Measurements from ENCODE around the gene KEL.

GRCh38 chr7:142992427-142992826 is 30.3 kb upstream of the KEL start:
- TF ChIP-seq SP1 (IDR thresholded peaks at IDR 0.05) (no peak), ELF4 (IDR thresholded peaks at IDR 0.05) (no peak), FOXM1 (IDR thresholded peaks at IDR 0.05; ENCODE audit: borderline replicate concordance) (no peak), TARDBP (IDR thresholded peaks at IDR 0.05) (no peak), BHLHE40 (IDR thresholded peaks at IDR 0.05; ENCODE audit: borderline replicate concordance) (no peak), FOXK2 (IDR thresholded peaks at IDR 0.05) (no peak), PKNOX1 (IDR thresholded peaks at IDR 0.05) (no peak), CTBP1 (IDR thresholded peaks at IDR 0.05; ENCODE audit: borderline replicate concordance) (no peak), ARNT (IDR thresholded peaks at IDR 0.05) (no peak), FOXA1 (IDR thresholded peaks at IDR 0.05) (no peak), NFRKB (IDR thresholded peaks at IDR 0.05) (no peak), SUZ12 (IDR thresholded peaks at IDR 0.05) (no peak)
